GM19467 (cell line): Measurements from ENCODE around the gene KRTAP10-5.
"Not testable (repeated sequence)": the region's sequence is repeated elsewhere in the genome, so short reads cannot be mapped to it uniquely, and the experiment has no call there.

Source experiments
- ATAC-seq: cut with Tn5 transposase; IDR thresholded peaks from one replicate; pipeline ENCODE4 v1.9.1; 2021; ENCODE audit warnings: mild to moderate bottlenecking, moderate library complexity; ENCODE audit not compliant: unreplicated experiment

The KRTAP10-5 gene

GRCh38 chr21:44592446-44593311 is 12.3 kb upstream of the KRTAP10-5 start, which contains the start of gene KRTAP10-6:
TSS of gene KRTAP10-6 (minus strand) at chr21:44592505. CDS start at chr21:44592484, 21 bp downstream.
- no peak for ATAC-seq

- ATAC-seq, result not testable (repeated sequence)
Observed at GRCh38 chr21:44591801-44592130, 11.4 kb upstream of the KRTAP10-5 start.

GRCh38 chr21:44590897-44591800 is 10.7 kb upstream of the KRTAP10-5 start:
- not testable (repeated sequence) for ATAC-seq

DNA sequence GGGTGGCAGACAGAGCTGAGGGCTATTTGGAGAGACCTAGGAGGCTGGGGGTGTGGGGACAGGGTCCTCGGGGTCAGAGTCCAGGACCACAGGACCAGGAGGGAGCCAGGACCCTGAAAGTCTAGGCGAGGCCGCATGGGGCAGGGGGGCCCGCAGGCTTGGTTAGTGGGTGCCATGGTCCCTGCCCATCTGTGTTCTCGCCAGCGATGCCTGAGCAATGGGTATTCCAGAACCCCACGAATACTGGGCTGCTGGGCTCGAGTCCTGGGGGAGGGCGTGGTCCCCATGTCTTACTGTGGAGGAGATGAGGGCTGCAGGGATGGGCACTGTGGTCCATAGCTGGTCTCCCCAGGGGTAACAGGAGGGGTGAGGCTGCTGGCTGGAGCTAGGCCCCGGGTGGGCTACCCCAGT is 9.9 kb upstream of the KRTAP10-5 start:
- no peak for ATAC-seq

DNA sequence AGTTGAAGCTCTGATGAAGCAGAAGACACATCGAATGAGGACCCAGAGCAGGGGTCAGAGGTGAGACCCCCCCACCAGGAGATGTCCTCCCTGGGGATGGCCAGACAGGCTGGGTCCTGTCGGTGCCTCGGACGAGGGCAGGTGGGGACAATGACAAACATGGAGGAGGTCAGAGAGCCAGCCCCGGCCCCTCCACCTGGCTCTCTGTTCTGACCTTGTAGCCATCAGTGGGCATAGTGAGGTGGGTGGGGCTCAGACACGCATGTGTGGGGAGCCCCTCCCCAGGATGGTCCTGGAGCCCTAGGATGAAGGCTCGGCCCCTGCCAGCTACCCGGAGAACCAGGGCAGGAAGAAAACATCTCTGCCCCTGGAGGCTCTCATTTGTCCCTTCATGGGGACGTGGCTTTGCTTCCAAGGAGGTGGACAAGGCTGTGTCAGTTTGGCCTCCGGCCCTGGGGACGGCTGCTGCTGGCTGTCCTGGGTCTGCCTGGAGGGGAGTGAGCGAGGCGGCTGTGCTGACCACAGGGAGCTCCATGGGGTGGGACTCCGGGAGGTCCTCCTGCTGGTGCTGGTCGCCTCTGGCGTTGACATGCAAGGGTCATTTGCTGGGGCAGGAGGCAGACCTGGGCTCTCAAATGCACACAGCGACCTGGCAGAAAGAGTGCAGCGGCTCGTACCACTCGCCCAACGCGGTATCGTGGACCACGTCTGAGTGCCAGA is 9.3 kb upstream of the KRTAP10-5 start:
- ATAC-seq, result no peak

DNA sequence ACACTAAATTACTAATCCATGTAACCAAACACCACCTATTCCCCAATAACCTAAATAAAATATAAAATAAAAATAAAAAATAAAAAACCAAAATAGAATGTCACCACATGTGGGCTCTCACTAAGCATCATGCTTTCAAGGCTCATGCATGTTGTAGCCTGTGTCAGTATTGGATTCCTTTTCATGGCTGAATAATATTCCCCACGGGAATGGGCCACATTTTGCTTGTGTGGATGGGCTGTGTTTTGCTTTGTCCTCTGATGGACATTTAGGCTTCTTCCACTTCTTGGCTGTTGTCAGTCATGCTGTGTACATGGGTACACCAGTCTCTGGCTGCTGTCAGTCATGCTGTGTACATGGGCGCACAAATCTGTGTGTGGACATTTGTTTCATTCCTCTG is 8.7 kb upstream of the KRTAP10-5 start:
- no peak for ATAC-seq

DNA sequence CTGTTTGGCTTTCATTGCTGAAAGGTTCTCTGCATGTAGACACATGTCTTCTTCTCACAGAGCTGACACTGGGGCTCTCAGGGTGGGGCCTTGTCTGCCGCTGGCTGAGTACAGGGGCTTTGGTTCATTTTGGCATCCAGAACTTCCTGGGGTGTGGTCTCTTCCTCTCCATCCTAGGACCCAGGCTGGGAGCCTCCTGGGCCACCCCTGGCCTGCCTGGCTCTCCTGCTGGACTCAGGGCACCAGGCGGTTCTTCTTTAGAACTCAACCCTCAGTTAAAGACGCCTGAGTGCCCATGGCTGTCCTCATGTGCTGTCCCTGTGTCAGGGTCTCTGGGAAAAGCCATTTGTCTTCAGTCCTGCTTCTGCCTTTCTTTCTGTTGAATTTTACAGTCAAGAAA is 5.5 kb upstream of the KRTAP10-5 start:
- ATAC-seq, result no peak

DNA sequence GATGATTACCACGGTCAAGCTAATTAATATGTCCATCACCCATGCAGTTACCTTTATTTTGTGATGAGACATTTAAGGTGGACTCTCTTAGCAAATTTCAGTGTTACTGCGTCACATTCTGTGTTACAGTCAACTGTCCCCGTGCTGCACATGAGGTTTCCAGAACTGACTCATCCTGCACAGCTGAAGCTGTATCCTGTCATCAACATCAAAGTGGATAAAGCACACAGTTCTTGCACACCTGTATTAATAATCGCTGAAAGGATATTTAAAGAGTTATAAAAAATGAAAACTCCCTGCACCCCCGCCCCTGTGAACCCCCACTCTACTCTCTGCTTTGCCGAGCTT is 3.4 kb upstream of the KRTAP10-5 start:
- no peak for ATAC-seq

GRCh38 chr21:44583089-44583799 is 2.8 kb upstream of the KRTAP10-5 start:
- no peak for ATAC-seq

DNA sequence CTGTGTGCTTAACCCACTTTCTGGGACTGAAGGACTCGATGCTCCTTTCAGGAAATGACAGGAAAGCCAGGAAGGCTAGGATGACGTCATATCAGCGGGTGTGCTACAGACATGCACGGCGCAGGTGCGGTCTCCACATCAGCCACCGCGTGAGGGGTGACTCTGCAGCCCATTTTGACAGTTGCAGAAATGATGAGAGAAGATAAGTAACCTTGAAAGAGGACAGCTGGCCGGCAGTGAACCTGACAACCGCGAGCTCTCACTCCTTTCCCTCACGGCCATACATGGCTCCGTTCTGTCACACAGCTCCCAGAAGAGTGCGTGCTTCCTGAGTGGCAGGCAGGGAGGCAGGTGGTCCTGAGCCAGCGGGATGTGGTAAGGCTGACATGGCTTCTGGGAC is 1.7 kb upstream of the KRTAP10-5 start:
- ATAC-seq, result no peak

DNA sequence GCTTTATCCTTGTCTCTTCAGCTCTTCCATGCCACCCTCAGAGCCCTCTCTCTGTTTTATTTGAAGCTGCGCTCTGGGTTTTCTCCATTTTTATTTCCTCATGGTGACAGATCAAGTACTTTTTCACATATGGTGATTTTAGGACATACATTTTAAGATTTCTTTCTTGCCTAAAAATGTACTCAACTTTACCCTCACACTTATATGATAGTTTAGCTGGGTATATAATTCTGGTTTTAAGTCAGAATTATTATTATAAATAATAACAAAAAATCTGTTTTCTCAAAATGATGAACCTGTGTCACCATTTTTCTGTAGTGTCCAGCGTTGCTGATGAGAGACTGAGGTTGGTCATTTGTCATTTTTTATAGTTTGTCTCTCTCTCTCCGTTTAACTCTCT is 754 bp upstream of the KRTAP10-5 start:
- no peak for ATAC-seq

DNA sequence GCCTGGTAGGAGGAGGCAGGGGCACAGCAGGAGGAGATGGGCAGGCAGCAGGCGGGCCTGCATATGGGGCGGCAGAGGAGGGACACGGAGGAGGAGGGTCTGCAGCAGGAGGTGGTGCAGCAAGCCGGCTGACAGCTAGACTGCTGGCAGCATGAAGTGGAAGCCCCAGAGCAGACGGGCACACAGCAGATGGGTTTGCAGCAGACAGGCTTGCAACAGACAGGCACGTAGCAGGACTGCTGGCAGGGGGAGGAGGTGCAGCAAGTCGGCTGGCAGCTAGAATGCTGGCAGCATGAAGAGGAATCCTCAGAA is 615 bp downstream of the KRTAP10-5 start:
- no peak for ATAC-seq

- ATAC-seq, result no peak
Observed at GRCh38 chr21:44579056-44579832, 1.2 kb downstream of the KRTAP10-5 start.

DNA sequence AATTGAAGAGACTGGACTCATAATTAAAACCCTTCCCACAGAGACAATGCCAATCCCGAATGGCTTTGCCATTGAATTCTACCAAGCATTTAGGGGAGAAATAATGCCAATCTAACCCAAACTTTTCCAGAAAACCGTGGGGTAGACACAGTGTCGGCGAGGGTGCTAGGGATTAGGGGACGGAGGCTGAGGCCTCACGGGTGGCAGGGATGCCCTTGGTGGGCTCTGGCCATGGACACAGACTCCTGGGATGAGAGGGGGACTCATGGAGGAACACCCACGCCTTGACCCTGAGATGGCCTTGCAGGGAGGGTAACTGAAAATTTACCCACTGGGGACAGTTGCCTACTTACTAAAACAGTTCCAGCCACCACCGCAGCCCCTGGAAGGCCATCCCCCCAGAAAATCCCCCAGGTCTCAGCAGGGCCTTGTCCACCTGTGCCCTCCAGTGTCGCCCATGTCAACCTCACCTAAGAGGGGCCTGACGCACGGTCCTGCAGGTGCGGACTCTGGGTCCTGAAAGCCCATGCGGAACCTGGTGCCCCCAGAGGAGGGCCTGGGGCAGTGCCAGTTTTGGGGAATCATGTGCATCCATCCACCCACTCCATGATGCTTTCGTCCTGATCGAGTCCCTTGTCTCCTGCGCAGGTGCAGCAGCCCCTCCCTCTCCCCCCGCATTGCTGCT is 1.9 kb downstream of the KRTAP10-5 start:
- no peak for ATAC-seq

GRCh38 chr21:44576025-44576420 is 4.4 kb downstream of the KRTAP10-5 start:
- no peak for ATAC-seq

DNA sequence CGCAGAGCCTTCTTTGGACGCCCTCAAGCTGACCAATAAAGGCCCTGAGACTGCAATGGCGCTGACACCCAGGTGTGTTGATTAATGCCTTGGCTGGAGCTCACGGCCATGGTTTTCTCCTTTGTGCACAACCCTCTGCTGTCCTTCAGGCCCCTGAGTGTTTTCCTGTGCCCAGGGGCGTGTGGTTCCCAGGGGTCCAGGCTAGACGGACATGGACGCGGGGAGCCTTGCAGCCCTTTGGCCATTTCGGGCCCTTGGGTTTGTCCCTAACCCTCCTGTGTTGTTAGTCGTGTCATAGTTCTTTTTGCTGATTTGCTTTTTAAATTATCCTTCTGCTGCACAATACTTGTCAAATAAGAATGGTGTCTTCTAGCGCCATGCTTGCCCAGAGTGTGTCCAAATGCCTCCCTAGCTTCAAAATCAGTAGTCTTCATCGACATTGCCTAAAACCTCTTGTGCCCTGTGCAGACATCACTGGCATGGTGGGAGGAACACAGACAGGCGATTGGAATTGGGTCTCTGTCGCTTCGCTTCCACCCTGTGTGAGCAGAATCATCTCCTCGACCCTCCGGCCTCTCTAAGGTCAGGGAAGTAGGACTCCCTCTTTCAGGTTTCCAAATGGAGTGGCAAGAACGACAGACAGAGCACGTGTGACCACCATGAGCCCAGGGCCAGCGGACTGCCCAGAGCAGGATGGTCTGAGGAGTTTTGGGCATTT is 4.9 kb downstream of the KRTAP10-5 start:
- no peak for ATAC-seq

GRCh38 chr21:44574457-44575306 is 5.7 kb downstream of the KRTAP10-5 start:
- no peak for ATAC-seq
